GM19025 (cell line): ENCODE results near the gene SESN1.

Source experiments
- ATAC-seq: cut with Tn5 transposase; IDR thresholded peaks from one replicate; pipeline ENCODE4 v1.9.1; 2021; ENCODE audit warnings: mild to moderate bottlenecking, low read depth, moderate library complexity; ENCODE audit not compliant: unreplicated experiment

Gene SESN1

GRCh38 chr6:108942556-108943492 lies 151.8 kb downstream of the SESN1 start:
- ATAC-seq, result no peak

GRCh38 chr6:108941859-108942258 lies 152.8 kb downstream of the SESN1 start:
- ATAC-seq, result no peak

GRCh38 chr6:108941281-108941680 lies 153.4 kb downstream of the SESN1 start:
- ATAC-seq, result no peak

- no peak for ATAC-seq
These were observed 153.9 kb downstream of the SESN1 start for GRCh38 chr6:108940741-108941140.

- ATAC-seq, result no peak
These were observed 157.5 kb downstream of the SESN1 start for GRCh38 chr6:108937170-108937569.
